Measurements from ENCODE around the gene PHF19.

DNA sequence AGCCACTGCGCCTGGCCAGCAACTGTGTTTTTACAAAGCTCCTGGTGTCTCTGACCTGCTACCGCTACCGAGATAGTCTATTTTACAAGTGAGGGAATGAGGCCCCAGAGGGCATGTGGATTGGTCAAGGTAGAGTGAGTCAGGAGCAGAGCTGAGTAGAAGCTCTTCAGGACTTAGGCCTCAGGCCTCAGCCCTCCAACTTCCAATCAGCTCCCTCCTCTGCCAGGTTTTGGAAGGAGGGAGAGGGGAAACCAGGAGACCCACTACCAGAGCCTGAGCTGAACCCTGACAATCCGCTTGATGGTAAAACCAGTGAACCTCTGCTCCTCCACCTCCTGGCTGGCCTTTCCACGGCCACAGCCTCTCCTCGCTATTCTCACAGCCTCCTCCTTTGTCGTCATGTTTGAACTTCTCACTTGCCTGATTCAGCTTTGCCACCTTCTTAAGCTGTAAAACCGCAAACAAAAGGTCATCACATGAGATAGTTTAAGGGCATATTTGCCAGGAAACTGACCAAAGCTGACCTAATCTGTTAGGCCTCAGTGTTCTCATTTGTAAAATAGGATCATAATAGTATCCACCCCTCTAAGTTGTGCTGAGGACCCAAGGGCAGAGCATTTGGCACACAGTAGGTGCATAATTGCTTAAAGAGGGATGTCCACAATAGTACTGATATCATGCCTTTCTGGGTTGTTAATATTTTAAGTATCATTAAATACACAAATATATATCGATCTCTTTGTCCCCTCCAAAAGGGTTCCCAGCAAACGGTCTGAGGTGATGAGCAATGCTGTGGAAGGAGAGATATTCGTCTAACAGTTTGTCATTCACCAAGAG is 47.9 kb upstream of the PHF19 start:
- TF ChIP-seq, protein P1, sequence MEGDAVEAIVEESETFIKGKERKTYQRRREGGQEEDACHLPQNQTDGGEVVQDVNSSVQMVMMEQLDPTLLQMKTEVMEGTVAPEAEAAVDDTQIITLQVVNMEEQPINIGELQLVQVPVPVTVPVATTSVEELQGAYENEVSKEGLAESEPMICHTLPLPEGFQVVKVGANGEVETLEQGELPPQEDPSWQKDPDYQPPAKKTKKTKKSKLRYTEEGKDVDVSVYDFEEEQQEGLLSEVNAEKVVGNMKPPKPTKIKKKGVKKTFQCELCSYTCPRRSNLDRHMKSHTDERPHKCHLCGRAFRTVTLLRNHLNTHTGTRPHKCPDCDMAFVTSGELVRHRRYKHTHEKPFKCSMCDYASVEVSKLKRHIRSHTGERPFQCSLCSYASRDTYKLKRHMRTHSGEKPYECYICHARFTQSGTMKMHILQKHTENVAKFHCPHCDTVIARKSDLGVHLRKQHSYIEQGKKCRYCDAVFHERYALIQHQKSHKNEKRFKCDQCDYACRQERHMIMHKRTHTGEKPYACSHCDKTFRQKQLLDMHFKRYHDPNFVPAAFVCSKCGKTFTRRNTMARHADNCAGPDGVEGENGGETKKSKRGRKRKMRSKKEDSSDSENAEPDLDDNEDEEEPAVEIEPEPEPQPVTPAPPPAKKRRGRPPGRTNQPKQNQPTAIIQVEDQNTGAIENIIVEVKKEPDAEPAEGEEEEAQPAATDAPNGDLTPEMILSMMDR (IDR thresholded peaks at IDR 0.05) = no peak
- TF ChIP-seq POLR2A (IDR thresholded peaks at IDR 0.05) = no peak

Measured in Peyer's patch (tissue), 4 donors.